Measurements from ENCODE around the gene ELF1.

DNA sequence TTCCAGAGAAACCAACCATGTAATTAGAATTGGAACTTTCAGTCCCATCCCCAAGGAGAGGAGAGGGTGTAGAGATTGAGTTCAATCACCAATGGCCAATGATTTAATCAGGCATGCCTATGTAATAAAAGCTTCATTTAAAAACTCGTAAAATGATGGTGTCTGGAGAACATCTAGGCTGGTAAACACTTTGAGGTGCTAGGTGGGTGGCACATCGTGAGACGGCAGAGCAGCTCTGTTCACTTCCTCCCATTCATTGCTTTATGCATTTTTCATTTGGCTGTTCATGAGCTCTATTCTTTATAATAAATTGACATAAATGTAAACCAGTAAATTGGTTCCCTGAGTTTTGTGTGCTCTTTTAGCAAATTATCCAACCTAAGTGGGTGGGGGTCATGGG, 90.1 kb downstream of the ELF1 start:
- TF ChIP-seq, protein P1, sequence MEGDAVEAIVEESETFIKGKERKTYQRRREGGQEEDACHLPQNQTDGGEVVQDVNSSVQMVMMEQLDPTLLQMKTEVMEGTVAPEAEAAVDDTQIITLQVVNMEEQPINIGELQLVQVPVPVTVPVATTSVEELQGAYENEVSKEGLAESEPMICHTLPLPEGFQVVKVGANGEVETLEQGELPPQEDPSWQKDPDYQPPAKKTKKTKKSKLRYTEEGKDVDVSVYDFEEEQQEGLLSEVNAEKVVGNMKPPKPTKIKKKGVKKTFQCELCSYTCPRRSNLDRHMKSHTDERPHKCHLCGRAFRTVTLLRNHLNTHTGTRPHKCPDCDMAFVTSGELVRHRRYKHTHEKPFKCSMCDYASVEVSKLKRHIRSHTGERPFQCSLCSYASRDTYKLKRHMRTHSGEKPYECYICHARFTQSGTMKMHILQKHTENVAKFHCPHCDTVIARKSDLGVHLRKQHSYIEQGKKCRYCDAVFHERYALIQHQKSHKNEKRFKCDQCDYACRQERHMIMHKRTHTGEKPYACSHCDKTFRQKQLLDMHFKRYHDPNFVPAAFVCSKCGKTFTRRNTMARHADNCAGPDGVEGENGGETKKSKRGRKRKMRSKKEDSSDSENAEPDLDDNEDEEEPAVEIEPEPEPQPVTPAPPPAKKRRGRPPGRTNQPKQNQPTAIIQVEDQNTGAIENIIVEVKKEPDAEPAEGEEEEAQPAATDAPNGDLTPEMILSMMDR (conservative IDR thresholded peaks at IDR 0.05 in 1 of 2, IDR thresholded peaks at IDR 0.05 in 1 of 2; ENCODE audit: low read depth in 1 of 2, low read length in 2 of 2), result no peak
- no peak for TF ChIP-seq EZH2 (IDR thresholded peaks at IDR 0.05; ENCODE audit: low read length, missing control alignments)

All from fibroblast of lung (primary cell).